PFSK-1 (cell line): ENCODE measurements around the gene TADA1.

Experiments used
- POLR2AphosphoS5 ChIP-seq: IDR thresholded peaks from 2 replicates; pipeline ENCODE4 v1.6.1; 2012; ENCODE audit warnings: low read depth, mild to moderate bottlenecking, control low read depth, low read length, moderate library complexity
- TAF1 ChIP-seq: IDR thresholded peaks from 2 replicates; pipeline ENCODE4 v1.6.1; 2012; ENCODE audit warnings: low read length, control low read depth, borderline replicate concordance; ENCODE audit not compliant: insufficient read depth
- TF ChIP-seq, protein P1 (sequence below), 2 experiments: IDR thresholded peaks; 2 replicates each; pipeline versions ENCODE4 v1.6.1 to v1.8.0; 2011 to 2012; ENCODE audit warnings: low read depth in 2 of 2, low read length in 2 of 2, control low read depth in 1 of 2, inconsistent platforms in 1 of 2, mild to moderate bottlenecking in 1 of 2, moderate library complexity in 1 of 2; ENCODE audit not compliant: insufficient read depth in 1 of 2

DNA sequence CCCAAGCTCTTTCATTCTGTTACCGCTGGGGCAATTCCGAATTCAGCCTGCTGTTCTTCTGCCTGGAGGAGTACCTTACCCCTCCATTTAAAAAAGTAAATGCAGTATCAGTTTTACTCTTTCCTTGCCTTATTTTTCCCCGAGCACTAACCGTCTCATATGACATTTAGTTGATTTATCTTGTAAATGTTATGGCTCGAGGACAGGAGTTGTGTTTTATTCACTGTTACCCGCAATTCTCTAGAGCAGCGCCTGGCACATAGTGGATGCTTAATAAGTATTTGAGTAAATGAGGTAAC is 425 bp upstream of the TADA1 start:
- TF ChIP-seq TAF1 (no peak), POLR2AphosphoS5 (no peak)
- TF ChIP-seq, protein P1, sequence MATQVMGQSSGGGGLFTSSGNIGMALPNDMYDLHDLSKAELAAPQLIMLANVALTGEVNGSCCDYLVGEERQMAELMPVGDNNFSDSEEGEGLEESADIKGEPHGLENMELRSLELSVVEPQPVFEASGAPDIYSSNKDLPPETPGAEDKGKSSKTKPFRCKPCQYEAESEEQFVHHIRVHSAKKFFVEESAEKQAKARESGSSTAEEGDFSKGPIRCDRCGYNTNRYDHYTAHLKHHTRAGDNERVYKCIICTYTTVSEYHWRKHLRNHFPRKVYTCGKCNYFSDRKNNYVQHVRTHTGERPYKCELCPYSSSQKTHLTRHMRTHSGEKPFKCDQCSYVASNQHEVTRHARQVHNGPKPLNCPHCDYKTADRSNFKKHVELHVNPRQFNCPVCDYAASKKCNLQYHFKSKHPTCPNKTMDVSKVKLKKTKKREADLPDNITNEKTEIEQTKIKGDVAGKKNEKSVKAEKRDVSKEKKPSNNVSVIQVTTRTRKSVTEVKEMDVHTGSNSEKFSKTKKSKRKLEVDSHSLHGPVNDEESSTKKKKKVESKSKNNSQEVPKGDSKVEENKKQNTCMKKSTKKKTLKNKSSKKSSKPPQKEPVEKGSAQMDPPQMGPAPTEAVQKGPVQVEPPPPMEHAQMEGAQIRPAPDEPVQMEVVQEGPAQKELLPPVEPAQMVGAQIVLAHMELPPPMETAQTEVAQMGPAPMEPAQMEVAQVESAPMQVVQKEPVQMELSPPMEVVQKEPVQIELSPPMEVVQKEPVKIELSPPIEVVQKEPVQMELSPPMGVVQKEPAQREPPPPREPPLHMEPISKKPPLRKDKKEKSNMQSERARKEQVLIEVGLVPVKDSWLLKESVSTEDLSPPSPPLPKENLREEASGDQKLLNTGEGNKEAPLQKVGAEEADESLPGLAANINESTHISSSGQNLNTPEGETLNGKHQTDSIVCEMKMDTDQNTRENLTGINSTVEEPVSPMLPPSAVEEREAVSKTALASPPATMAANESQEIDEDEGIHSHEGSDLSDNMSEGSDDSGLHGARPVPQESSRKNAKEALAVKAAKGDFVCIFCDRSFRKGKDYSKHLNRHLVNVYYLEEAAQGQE (IDR thresholded peaks at IDR 0.05; ENCODE audit: insufficient read depth in 1 of 2, low read depth in 2 of 2, low read length in 2 of 2), result no peak
